IMR-90 (cell line): ENCODE data around the gene HMGA1. TPM values are rescaled to one million over a fixed set of nuclear protein-coding genes. Genes with fewer than 3 reads are reported as not detected.

Experiments used
- CTCF ChIP-seq: conservative IDR thresholded peaks from 2 replicates; pipeline ENCODE4 v1.5.1; 2012; ENCODE audit warnings: mild to moderate bottlenecking, low read depth, low read length, improper control_type of control experiment
- RFX5 ChIP-seq: IDR thresholded peaks from 2 replicates; pipeline ENCODE4 v1.8.0; 2012; ENCODE audit warnings: low read depth, mild to moderate bottlenecking, low read length, moderate library complexity
- polyA plus RNA-seq, 3 experiments: library from polyadenylated mRNA; depleted of rRNA; stranded (reverse); fragments of >200 nt; gene quantifications; 2 replicates each; pipeline ENCODE4 v1.2.3, GENCODE V29; 2012; ENCODE audit warnings: low replicate concordance in 1 of 3
- total RNA-seq: library from RNA; depleted of rRNA; stranded (reverse); fragments of >200 nt; gene quantifications from 2 replicates; pipeline ENCODE4 v1.2.3, GENCODE V29; 2012

Gene HMGA1
- total and polyA plus RNA-seq, 2 of the 4 experiments (the other 2 are of a cell fraction): 101 to 589 TPM

- TF ChIP-seq CTCF (peak; percentile 96), RFX5 (no peak)
Measured at GRCh38 chr6:34248727-34249468, 12.2 kb downstream of the HMGA1 start, which contains the start of gene SMIM29 (continued).
